Anterior cingulate cortex (tissue), 58 donors: Measurements from ENCODE around the gene RGS9.
A peak's percentile ranks its signal among the peaks of the same experiment; 100 is the strongest.
"Not testable (repeated sequence)": the region's sequence is repeated elsewhere in the genome, so short reads cannot be mapped to it uniquely, and the experiment has no call there.

Experiments used
- DNase-seq, 58 donors: peaks; one replicate each; lab custom pipeline; 2025; lab: John Stamatoyannopoulos, UW

RGS9 gene

GRCh38 chr17:65177901-65178300, 40.7 kb downstream of the RGS9 start:
- DNase-seq = no peak

GRCh38 chr17:65180276-65180675, 43.1 kb downstream of the RGS9 start:
- DNase-seq = not testable (repeated sequence)

GRCh38 chr17:65180752-65181236, 43.6 kb downstream of the RGS9 start:
- not testable (repeated sequence) for DNase-seq

GRCh38 chr17:65181237-65182061, 44.3 kb downstream of the RGS9 start:
- DNase-seq = no peak

GRCh38 chr17:65182233-65182632, 45.1 kb downstream of the RGS9 start:
- DNase-seq = no peak

- no peak for DNase-seq
These were observed 46.6 kb downstream of the RGS9 start for GRCh38 chr17:65183736-65184135.

- DNase-seq = no peak
These were observed 47.2 kb downstream of the RGS9 start for GRCh38 chr17:65184235-65184959.

GRCh38 chr17:65185062-65185461, 47.9 kb downstream of the RGS9 start:
- no peak for DNase-seq

- no peak for DNase-seq
These were observed 48.7 kb downstream of the RGS9 start for GRCh38 chr17:65185668-65186382.

- peak in 1 of 58 donors; percentile 15 for DNase-seq
These were observed 53.4 kb downstream of the RGS9 start for GRCh38 chr17:65190467-65191097.

GRCh38 chr17:65191811-65192740, 54.9 kb downstream of the RGS9 start:
- DNase-seq = no peak

GRCh38 chr17:65193305-65193704, 56.1 kb downstream of the RGS9 start:
- no peak for DNase-seq

- no peak for DNase-seq
These were observed 56.6 kb downstream of the RGS9 start for GRCh38 chr17:65193716-65194293.

GRCh38 chr17:65194670-65195334, 57.6 kb downstream of the RGS9 start:
- DNase-seq = no peak

GRCh38 chr17:65195716-65196115, 58.5 kb downstream of the RGS9 start:
- no peak for DNase-seq

GRCh38 chr17:65196617-65197016, 59.4 kb downstream of the RGS9 start:
- no peak for DNase-seq

- DNase-seq = peak in 1 of 58 donors; percentile 39
These were observed 60.0 kb downstream of the RGS9 start for GRCh38 chr17:65197201-65197600.

GRCh38 chr17:65198653-65199382, 61.6 kb downstream of the RGS9 start:
- DNase-seq = peak in 14 of 58 donors; percentile 6 to 45 (median 11)
